KOPT-K1 (cell line): ENCODE data around the gene CACNA2D3.
"Not testable (repeated sequence)": the region's sequence is repeated elsewhere in the genome, so short reads cannot be mapped to it uniquely, and the experiment has no call there.

Experiments used
- H3K27ac ChIP-seq: fragments of 200-600 bp; sonication (generic); 2 replicates; pipeline ENCODE4 v1.5.1; 2016; ENCODE audit warnings: antibody characterized with exemption, mild to moderate bottlenecking, low read depth, low read length; ENCODE audit not compliant: poor library complexity, severe bottlenecking
- H3K36me3 ChIP-seq: fragments of 200-600 bp; sonication (generic); 2 replicates; pipeline ENCODE4 v1.5.1; 2017; ENCODE audit warnings: antibody characterized with exemption, mild to moderate bottlenecking, low read length, moderate library complexity; ENCODE audit not compliant: insufficient read depth
- H3K9me3 ChIP-seq: fragments of 200-600 bp; sonication (generic); 2 replicates; pipeline ENCODE4 v1.5.1; 2017; ENCODE audit warnings: antibody characterized with exemption, low read length, mild to moderate bottlenecking; ENCODE audit not compliant: insufficient read depth, poor library complexity, severe bottlenecking

Gene CACNA2D3

DNA sequence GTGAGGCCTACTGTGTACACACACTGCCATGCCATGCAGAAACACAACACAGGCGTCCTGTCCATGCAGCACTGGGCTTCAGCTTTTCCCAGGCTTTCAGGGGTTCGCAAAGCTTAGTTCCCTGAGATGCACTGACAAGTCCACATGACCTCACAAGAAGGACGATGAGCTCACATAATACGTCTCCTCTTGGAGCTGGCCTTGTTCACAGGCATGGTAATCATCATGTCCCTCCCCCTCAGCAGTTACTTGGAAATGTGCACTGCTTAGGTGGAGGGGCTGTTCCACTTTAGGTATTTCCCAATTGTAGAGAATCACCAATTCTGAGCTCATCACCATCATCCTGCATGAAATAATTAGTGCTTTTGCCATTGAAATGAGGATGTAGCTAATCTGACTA, 496.7 kb downstream of the CACNA2D3 start:
- Histone ChIP-seq H3K36me3 (no peaks in the 10 kb centered on the region), H3K9me3 (no peaks in the 10 kb centered on the region), H3K27ac (no peak overlapping the region)

DNA sequence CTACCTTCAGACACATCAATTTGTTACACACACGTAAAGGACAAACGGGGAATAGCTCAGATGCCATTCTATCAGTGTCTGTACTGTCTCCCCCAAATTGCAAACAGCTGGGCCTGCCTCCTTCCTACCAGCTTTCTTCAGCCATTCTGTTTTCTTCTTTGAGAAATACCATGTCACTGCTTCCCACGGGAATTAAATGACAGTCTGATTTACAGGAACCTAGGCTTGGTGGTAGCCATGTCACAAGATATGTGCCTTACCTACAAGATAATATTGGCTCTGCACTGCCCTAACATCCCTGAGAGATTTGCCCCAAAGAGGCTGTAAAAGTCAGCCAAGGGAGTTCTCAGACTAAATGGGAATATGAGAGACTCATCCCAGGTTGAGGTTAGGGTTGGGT, 497.2 kb downstream of the CACNA2D3 start:
- H3K27ac ChIP-seq, result no peak overlapping the region
- H3K9me3 ChIP-seq, result no peaks in the 10 kb centered on the region
- H3K36me3 ChIP-seq, result no peaks in the 10 kb centered on the region

DNA sequence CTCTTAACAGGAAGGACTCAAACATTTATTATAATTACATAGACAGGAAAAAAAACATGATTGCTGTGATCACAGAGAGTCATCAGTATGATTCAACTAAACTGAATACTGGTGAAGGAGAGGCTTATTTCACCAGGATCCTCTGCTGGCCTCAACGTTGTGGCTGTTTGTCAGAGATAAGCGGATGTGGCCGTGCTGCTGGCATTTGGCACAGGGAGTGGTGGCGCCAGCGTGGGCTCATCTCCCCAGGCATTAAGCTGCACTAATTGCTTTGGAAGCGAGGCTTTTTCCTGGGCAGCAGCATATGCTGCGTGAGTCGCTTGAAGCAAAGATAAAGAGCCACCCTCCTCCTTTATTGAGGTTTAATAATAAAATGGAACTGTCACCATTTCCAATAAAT, 498.8 kb downstream of the CACNA2D3 start:
- no peaks in the 10 kb centered on the region for H3K9me3 ChIP-seq
- no peaks in the 10 kb centered on the region for H3K36me3 ChIP-seq
- no peak overlapping the region for H3K27ac ChIP-seq

GRCh38 chr3:54622678-54623077, 500.3 kb downstream of the CACNA2D3 start:
- no peaks in the 10 kb centered on the region for H3K36me3 ChIP-seq
- no peaks in the 10 kb centered on the region for H3K9me3 ChIP-seq
- H3K27ac ChIP-seq, result no peak overlapping the region

DNA sequence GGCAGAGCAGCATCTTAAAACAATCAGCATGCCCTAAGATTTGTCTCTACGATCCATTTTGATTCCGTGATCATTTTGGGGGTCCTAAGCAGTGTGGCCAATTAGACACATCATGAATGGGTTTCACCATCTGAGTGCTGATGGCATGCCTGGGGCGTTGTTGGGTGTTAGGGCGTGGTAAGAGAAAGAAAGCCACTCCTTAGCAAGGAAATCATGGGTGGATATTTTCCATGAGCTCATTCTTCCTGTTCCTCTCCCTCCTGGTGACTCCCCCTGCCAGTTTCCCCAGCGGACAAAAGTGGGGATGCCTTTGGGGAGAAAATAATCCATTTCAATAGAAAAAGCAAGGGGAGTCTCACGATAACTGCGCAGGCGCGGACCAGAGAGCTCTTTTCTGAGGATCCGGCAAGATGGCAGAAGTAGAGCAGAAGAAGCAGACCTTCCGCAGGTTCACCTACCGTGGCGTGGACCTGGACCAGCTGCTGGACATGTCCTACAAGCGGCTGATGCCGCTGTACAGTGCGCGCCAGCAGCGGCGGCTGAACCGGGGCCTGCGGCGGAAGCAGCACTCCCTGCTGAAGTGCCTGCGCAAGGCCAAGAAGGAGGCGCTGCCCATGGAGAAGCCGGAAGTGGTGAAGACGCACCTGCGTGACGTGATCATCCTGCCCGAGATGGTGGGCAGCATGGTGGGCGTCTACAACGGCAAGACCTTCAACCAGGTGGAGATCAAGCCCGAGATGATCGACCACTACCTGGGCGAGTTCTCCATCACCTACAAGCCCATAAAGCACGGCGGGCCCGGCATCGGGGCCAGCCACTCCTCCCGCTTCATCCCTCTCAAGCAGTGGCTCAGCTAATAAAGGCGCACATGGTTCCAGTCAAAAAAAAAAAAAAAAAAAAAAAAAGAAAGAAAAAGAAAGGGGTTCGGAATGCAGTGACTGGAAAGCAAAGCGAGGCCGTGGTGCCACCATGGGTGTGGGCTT, 503.7 kb downstream of the CACNA2D3 start:
- Histone ChIP-seq H3K9me3 (no peaks in the 10 kb centered on the region), H3K27ac (no peak overlapping the region), H3K36me3 (no peaks in the 10 kb centered on the region)

DNA sequence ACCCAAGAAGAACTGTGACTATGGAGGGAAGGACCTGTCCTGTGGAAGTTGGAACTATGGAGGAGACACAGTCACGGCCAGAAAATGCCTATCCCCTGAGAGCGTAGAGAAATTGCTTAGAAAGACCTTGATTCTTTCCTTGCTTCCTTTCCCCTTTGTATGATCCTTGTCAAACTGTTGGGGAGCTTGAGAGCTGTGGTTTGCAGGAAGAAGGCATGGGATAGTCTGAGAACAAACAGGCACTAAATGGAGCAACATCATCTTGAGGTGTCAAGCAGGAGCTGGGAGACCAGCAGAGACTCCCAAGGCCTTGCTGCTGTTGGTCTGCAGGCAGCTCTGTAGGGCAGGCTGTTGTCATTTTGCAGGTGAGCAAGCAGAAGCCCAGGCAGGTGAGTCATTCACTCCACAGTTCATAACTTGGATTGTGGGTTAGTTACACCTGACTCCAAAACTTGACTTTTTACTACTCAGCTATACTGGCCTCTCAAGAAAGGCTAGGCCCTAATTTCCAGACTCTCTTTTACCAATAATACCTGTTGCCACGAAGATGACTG, 506.6 kb downstream of the CACNA2D3 start:
- H3K9me3 ChIP-seq, result no peaks in the 10 kb centered on the region
- H3K36me3 ChIP-seq, result no peaks in the 10 kb centered on the region
- H3K27ac ChIP-seq, result no peak overlapping the region

GRCh38 chr3:54630101-54630623, 507.8 kb downstream of the CACNA2D3 start:
- no peaks in the 10 kb centered on the region for H3K36me3 ChIP-seq
- no peak overlapping the region for H3K27ac ChIP-seq
- H3K9me3 ChIP-seq, result no peaks in the 10 kb centered on the region

- not testable (repeated sequence) for H3K36me3 ChIP-seq, H3K27ac ChIP-seq, H3K9me3 ChIP-seq
Measured at GRCh38 chr3:54631001-54631400, 508.6 kb downstream of the CACNA2D3 start.

DNA sequence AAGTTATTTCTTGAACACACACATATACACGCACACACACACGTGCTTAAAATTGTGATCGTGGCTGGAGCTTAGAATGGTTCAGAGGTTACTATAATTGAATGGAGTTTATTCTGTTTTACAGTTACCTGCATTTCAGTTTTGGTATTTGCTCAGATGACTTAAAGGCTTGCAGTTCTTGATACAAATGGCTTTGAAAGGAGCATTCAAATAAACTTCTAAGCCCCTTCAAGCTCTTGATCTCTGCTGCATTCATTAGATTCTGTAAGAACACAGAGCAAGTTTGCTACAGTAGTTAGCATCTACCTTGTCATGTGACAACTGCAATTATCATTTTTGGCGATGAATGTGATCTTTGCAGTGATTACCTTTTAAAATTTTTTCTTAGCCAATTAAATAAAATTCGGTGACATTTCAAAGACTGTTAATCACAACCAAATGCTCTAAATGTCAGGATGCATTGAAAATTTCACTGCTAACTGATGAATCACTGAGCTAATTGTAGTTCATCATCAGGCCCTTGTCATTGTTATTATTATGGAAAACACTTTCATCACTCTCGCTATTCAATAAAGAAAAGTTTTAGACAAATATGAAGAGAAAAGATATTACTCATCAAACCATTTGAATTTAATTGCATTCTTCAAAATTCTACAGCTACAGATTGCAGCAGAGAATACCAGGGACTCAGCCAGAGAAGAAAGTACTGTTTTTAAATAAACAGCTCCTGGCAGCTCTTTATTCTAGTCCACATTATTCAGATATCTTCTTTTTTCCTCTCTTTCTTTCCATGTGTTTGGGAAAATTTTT, 509.4 kb downstream of the CACNA2D3 start:
- H3K9me3 ChIP-seq, result no peaks in the 10 kb centered on the region
- no peak overlapping the region for H3K27ac ChIP-seq
- no peaks in the 10 kb centered on the region for H3K36me3 ChIP-seq

- H3K27ac ChIP-seq, result no peak overlapping the region
- H3K9me3 ChIP-seq, result no peaks in the 10 kb centered on the region
- H3K36me3 ChIP-seq, result no peaks in the 10 kb centered on the region
Measured at GRCh38 chr3:54632326-54632665, 509.9 kb downstream of the CACNA2D3 start.

- Histone ChIP-seq H3K27ac (no peak overlapping the region), H3K36me3 (no peaks in the 10 kb centered on the region)
Measured at GRCh38 chr3:54632834-54633233, 510.5 kb downstream of the CACNA2D3 start.

DNA sequence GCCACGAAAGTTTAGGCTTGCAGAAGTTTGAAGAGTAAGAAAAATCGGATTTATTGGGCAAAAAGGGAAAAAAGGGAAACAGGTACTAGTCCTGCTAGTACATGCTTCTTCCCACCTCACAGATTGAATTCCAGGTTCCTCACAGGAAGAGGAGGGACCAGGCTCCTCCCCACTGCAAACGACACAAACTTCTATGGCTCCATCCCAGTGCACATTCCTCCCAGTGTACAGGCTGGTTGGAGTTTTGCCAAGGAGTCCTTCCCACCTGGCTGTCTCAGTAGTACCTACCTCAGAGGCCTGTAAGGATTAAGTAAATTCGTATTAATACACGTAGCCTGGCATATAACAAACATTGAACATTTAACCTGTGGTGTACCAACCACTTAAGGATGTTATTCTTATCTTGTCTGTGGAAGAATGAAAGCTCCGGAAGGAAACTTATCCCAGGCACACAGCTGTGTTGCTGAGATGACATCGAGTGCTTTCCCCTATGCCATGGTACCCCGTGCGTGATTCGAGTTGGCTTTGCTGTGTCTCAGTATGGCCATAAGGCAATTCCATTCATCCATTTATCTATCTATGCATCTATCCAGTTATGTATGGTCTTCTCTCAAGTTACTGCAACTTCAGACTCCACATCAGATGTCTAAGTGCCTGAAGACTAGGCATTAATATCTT, 511.2 kb downstream of the CACNA2D3 start:
- Histone ChIP-seq H3K27ac (no peak overlapping the region), H3K9me3 (no peaks in the 10 kb centered on the region), H3K36me3 (no peaks in the 10 kb centered on the region)

More at GRCh38 chr3:54632834-54633233, 510.5 kb downstream of the CACNA2D3 start:
- no peaks in the 10 kb centered on the region for H3K9me3 ChIP-seq

DNA sequence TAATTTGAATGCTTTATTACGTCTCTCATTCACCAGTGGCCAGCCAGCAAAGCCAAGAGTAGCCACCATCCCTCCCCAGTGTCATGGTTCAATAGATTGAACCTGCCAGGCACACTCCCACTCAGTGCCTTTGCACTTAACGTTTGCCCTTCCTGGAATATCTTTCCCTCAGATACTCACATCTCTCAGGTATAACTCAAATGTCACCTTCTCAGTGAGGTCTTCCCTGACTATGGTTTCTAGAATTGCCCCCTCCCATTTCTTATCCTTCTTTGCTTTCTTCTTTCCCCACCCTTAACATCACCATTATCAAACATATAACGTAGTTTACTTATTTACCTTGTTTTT, 511.7 kb downstream of the CACNA2D3 start:
- Histone ChIP-seq H3K9me3 (no peaks in the 10 kb centered on the region), H3K27ac (no peak overlapping the region), H3K36me3 (no peaks in the 10 kb centered on the region)

- H3K36me3 ChIP-seq, result not testable (repeated sequence)
Measured at GRCh38 chr3:54639790-54640372, 517.5 kb downstream of the CACNA2D3 start.

More at GRCh38 chr3:54639790-54640372, 517.5 kb downstream of the CACNA2D3 start:
- H3K27ac ChIP-seq, H3K9me3 ChIP-seq: not testable (repeated sequence)
